HepG2 (cell line): ENCODE measurements around the gene ANKRD12. TPM values are rescaled to one million over a fixed set of nuclear protein-coding genes. Genes with fewer than 3 reads are reported as not detected.

Experiments used
- ATM ChIP-seq: fragments of 450-650 bp; IDR thresholded peaks from 2 replicates; pipeline ENCODE4 v1.7.1; 2017; ENCODE audit warnings: mild to moderate bottlenecking, borderline replicate concordance
- BATF2 ChIP-seq: sonication (generic); formaldehyde crosslinking; IDR thresholded peaks from 2 replicates; pipeline ENCODE4 v1.8.0; 2022; ENCODE audit warnings: mild to moderate bottlenecking, missing genetic modification reagents, moderate library complexity
- CBX5 ChIP-seq: sonication (generic); formaldehyde crosslinking; IDR thresholded peaks from 2 replicates; pipeline ENCODE4 v1.4.0; 2020; ENCODE audit warnings: missing genetic modification reagents, borderline replicate concordance
- CEBPG ChIP-seq: IDR thresholded peaks from 2 replicates; pipeline ENCODE4 v1.6.1; 2016
- EEA1 ChIP-seq: sonication (generic); formaldehyde crosslinking; IDR thresholded peaks from 2 replicates; pipeline ENCODE4 v1.5.1; 2020; ENCODE audit warnings: mild to moderate bottlenecking, missing genetic modification reagents, borderline replicate concordance
- EHMT2 ChIP-seq: fragments of 200-600 bp; sonication (generic); IDR thresholded peaks from 2 replicates; pipeline ENCODE4 v1.7.0; 2017; ENCODE audit warnings: antibody characterized with exemption, low read depth, low read length, borderline replicate concordance
- FOXJ3 ChIP-seq: sonication (generic); formaldehyde crosslinking; IDR thresholded peaks from 2 replicates; pipeline ENCODE4 v1.4.0; 2020; ENCODE audit warnings: missing genetic modification reagents, mild to moderate bottlenecking, borderline replicate concordance
- HNRNPUL1 ChIP-seq: fragments of 200-400 bp; formaldehyde crosslinking; IDR thresholded peaks from 2 replicates; pipeline ENCODE4 v1.6.1; 2017; ENCODE audit warnings: low read depth, mild to moderate bottlenecking, low read length, moderate library complexity
- HOXD1 ChIP-seq: sonication (generic); formaldehyde crosslinking; IDR thresholded peaks from 2 replicates; pipeline ENCODE4 v1.5.0; 2020; ENCODE audit warnings: missing genetic modification reagents
- KAT2B ChIP-seq: fragments of 150-350 bp; IDR thresholded peaks from 2 replicates; pipeline ENCODE4 v1.6.1; 2014; ENCODE audit warnings: low read depth, low read length, borderline replicate concordance
- NR2C2 ChIP-seq: sonication (generic); formaldehyde crosslinking; IDR thresholded peaks from 2 replicates; pipeline ENCODE4 v1.4.0; 2020; ENCODE audit warnings: missing genetic modification reagents, mild to moderate bottlenecking, moderate library complexity, borderline replicate concordance
- PHB2 ChIP-seq: fragments of 450-650 bp; IDR thresholded peaks from 2 replicates; pipeline ENCODE4 v1.6.1; 2018; ENCODE audit not compliant: partially characterized antibody
- PLSCR1 ChIP-seq: sonication (generic); formaldehyde crosslinking; IDR thresholded peaks from 2 replicates; pipeline ENCODE4 v1.5.0; 2020; ENCODE audit warnings: missing genetic modification reagents, mild to moderate bottlenecking, borderline replicate concordance
- PTBP1 ChIP-seq: fragments of 200-400 bp; formaldehyde crosslinking; IDR thresholded peaks from 2 replicates; pipeline ENCODE4 v1.6.1; 2018; ENCODE audit warnings: low read length, low read depth; ENCODE audit not compliant: poor library complexity, severe bottlenecking
- SRF ChIP-seq: IDR thresholded peaks from 2 replicates; pipeline ENCODE4 v1.6.1; 2011; ENCODE audit warnings: mild to moderate bottlenecking, low read depth, low read length, moderate library complexity
- WIZ ChIP-seq: sonication (generic); formaldehyde crosslinking; IDR thresholded peaks from 2 replicates; pipeline ENCODE4 v1.5.1; 2020; ENCODE audit warnings: mild to moderate bottlenecking, missing genetic modification reagents
- ZFP82 ChIP-seq: sonication (generic); formaldehyde crosslinking; IDR thresholded peaks from 2 replicates; pipeline ENCODE4 v1.5.1; 2020; ENCODE audit warnings: mild to moderate bottlenecking, missing genetic modification reagents, borderline replicate concordance
- ZNF121 ChIP-seq: sonication (generic); formaldehyde crosslinking; IDR thresholded peaks from 2 replicates; pipeline ENCODE4 v1.5.0; 2020; ENCODE audit warnings: mild to moderate bottlenecking, missing genetic modification reagents
- ZNF18 ChIP-seq: sonication (generic); formaldehyde crosslinking; IDR thresholded peaks from 2 replicates; pipeline ENCODE4 v1.8.0; 2022; ENCODE audit warnings: mild to moderate bottlenecking, missing genetic modification reagents; ENCODE audit not compliant: insufficient replicate concordance
- ZNF235 ChIP-seq: sonication (generic); formaldehyde crosslinking; IDR thresholded peaks from 2 replicates; pipeline ENCODE4 v1.8.1; 2023; ENCODE audit warnings: mild to moderate bottlenecking, missing genetic modification reagents, borderline replicate concordance
- ZNF292 ChIP-seq: sonication (generic); formaldehyde crosslinking; IDR thresholded peaks from 2 replicates; pipeline ENCODE4 v1.8.1; 2022; ENCODE audit warnings: mild to moderate bottlenecking, low read depth, missing genetic modification reagents, borderline replicate concordance
- ZNF354B ChIP-seq: sonication (generic); formaldehyde crosslinking; IDR thresholded peaks from 2 replicates; pipeline ENCODE4 v1.8.0; 2022; ENCODE audit warnings: mild to moderate bottlenecking, missing genetic modification reagents
- ZNF367 ChIP-seq: sonication (generic); formaldehyde crosslinking; IDR thresholded peaks from 2 replicates; pipeline ENCODE4 v1.4.0; 2020; ENCODE audit warnings: missing genetic modification reagents, borderline replicate concordance
- ZNF431 ChIP-seq: sonication (generic); formaldehyde crosslinking; IDR thresholded peaks from 2 replicates; pipeline ENCODE4 v1.9.0; 2022; ENCODE audit warnings: missing genetic modification reagents, low read depth, mild to moderate bottlenecking, borderline replicate concordance
- ZNF513 ChIP-seq: sonication (generic); formaldehyde crosslinking; conservative IDR thresholded peaks from 2 replicates; pipeline ENCODE4 v1.5.0; 2020; ENCODE audit warnings: missing genetic modification reagents
- ZNF777 ChIP-seq: sonication (generic); formaldehyde crosslinking; IDR thresholded peaks from 2 replicates; pipeline ENCODE4 v1.4.0; 2020; ENCODE audit warnings: missing genetic modification reagents
- ZSCAN22 ChIP-seq: sonication (generic); formaldehyde crosslinking; IDR thresholded peaks from 2 replicates; pipeline ENCODE4 v1.4.0; 2020; ENCODE audit warnings: mild to moderate bottlenecking, missing genetic modification reagents
- polyA plus RNA-seq, 8 experiments: library from polyadenylated mRNA; depleted of rRNA in 3 of 8; stranded (reverse) in 7 of 8; unstranded in 1 of 8; fragments of >200 nt; fragmentation: Illumina TruSeq in 4 of 8; extraction: Trizol in 4 of 8; gene quantifications; 2 replicates each; pipeline versions ENCODE4 v1.2.1 to v1.2.3, GENCODE V29; 2011 to 2016; ENCODE audit warnings: low read depth in 4 of 8, missing spikeins in 1 of 8, mixed read lengths in 1 of 8; ENCODE audit not compliant: insufficient read depth in 1 of 8
- total RNA-seq, 5 experiments: library from RNA; depleted of rRNA; stranded (reverse); fragments of >200 nt; fragmentation: Illumina TruSeq; extraction: Trizol; gene quantifications; 2 replicates each; pipeline ENCODE4 v1.2.3, GENCODE V29; 2016; ENCODE audit warnings: low read depth in 1 of 5

ANKRD12 gene
- total and polyA plus RNA-seq, 2 of the 13 experiments (the other 11 are each of a cell fraction or from before 2014, with no cell fraction given), result 6.0 to 23.2 TPM

- TF ChIP-seq EEA1 (CRISPR knock-in tag), result 0 out of 2 replicates have a peak, but pooled peaks have one; percentile 42
- no peak for TF ChIP-seq PTBP1
- TF ChIP-seq ZNF777 (CRISPR knock-in tag), result peak; percentile 55; the same call in 1 of the 2 replicates
- no peak for TF ChIP-seq ATM
- no peak for TF ChIP-seq HNRNPUL1
- no peak for TF ChIP-seq PHB2
- no peak for TF ChIP-seq WIZ (CRISPR knock-in tag)
- TF ChIP-seq PLSCR1 (CRISPR knock-in tag), result no peak
- TF ChIP-seq ZNF121 (CRISPR knock-in tag), result no peak
- TF ChIP-seq ZNF292, result no peak
- TF ChIP-seq NR2C2 (CRISPR knock-in tag), result no peak
- TF ChIP-seq ZNF431 (CRISPR knock-in tag), result no peak
- no peak for TF ChIP-seq ZNF235 (CRISPR knock-in tag)
- no peak for TF ChIP-seq CEBPG (CRISPR knock-in tag)
- no peak for TF ChIP-seq BATF2 (CRISPR knock-in tag)
- TF ChIP-seq HOXD1, result no peak
- TF ChIP-seq CBX5 (CRISPR knock-in tag), result no peak
- TF ChIP-seq SRF, result peak; percentile 47; the same call in 1 of the 2 replicates
- TF ChIP-seq KAT2B, result no peak
- no peak for TF ChIP-seq FOXJ3
- no peak for TF ChIP-seq ZFP82 (CRISPR knock-in tag)
- TF ChIP-seq ZSCAN22 (CRISPR knock-in tag), result no peak
- no peak for TF ChIP-seq ZNF354B
- TF ChIP-seq EHMT2, result no peak
- no peak for TF ChIP-seq ZNF367
- no peak for TF ChIP-seq ZNF18 (CRISPR knock-in tag)
- 0 out of 2 replicates have a peak, but pooled peaks have one; percentile 30 for TF ChIP-seq ZNF513 (CRISPR knock-in tag)
Observed at GRCh38 chr18:9334973-9335696, 198.6 kb downstream of the ANKRD12 start (continued).
